HG03439 (cell line): ENCODE measurements around the gene ZNF48.
A peak's percentile ranks its signal among the peaks of the same experiment; 100 is the strongest.

Experiments used
- ATAC-seq: cut with Tn5 transposase; IDR thresholded peaks from one replicate; pipeline ENCODE4 v1.9.1; 2021; ENCODE audit warnings: mild to moderate bottlenecking, moderate library complexity; ENCODE audit not compliant: unreplicated experiment

Gene ZNF48

DNA sequence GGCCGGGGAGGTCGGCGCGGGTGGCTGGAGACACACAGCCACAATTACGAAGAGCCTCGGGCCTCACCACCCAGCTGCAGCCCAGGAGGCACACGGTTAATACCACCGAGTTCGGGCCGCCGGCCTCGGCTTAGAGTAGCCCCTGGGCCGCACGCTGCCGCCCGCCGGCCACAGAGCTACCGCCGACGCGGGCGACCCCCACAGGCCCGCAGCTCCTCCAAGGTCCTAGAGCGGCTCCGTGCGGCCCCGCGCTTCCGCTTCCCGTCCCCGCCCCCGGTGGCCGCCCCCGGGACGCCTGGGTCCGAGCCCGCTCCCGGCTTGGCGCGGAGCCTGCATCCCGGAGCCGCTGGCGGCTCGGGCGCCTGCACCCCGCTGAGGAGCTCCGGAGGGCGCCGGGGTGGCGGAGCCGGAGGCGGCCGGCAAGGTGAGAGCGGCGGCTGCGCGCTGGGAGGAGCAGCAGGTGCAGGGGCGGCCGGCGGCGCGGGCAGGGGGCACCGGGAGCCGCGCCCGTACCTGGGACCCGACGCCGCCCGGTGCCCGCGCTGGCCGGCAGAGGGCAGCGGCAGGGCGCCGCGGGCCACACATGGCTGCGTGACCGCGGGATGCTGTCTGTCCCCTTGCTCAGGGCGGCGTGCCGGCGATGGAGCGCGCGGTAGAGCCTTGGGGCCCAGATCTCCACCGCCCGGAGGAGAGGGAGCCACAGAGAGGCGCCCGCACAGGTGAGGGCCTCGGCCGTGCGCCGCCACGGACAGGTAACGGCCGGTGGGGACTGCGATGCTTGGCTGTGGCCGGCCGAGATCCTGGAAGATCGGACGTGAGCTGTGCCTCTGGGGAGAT, at the start of gene ZNF48:
Gene ZNF48, plus strand, starts transcription at position 266 of the 837 bp plus-strand sequence. Its CDS starts 375 bp downstream, at position 641.
- peak; percentile 61 for ATAC-seq

DNA sequence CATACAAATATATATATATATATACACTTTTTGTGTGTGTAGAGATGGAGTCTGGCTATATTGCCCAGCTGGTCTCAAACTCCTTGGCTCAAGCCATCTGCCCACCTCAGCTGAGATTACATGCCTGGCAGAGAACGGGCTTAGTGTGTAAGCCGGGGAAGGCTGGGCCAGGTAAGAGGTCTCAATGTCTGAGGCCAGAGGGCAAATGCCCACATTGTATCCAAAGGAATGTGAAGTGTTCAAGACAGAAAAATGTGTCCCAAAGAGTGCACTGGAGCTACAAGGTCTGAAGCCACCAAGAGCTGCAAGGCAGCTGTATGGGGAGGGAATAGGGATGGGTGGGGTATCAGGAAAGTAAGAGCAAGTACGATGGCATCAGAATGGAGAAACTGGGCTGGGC, 48.9 kb upstream of the ZNF48 start:
- ATAC-seq: no peak

DNA sequence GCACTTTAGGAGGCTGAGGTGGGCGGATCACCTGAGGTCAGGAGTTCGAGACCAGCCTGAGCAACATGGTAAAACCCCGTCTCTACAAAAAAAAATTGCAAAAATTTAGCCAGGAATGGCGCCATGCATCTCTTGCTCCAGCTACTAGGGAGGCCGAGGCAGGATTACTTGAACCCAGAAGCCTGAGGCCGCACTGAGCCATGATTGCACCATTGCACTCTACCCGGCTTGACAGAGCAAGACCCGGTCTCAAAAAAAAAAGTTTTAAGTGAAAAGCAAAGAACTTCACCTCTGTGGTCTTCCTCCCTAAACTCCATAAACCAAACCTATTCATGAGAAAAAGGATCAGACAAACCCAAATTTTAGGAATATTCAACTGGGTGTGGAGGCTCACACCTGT, 47.1 kb upstream of the ZNF48 start:
- ATAC-seq: no peak

DNA sequence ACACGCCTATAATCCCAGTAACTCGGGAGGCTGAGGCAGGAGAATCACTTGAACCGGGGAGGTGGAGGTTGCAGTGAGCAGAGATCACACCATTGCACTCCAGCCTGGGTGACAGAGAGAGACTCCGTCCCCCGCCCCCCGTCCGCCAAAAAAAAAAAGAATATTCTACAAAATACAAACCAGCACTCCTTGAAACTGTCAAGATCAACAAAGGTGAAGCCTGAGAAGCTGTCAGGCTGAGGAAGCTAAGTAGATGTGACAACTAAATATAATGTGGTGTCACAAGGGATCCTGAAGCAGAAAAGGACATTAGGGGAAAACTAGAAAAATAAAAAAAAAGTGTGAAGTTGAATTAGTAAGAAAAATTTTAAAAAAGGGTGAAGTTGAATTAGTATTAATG, 46.3 kb upstream of the ZNF48 start:
- no peak for ATAC-seq

DNA sequence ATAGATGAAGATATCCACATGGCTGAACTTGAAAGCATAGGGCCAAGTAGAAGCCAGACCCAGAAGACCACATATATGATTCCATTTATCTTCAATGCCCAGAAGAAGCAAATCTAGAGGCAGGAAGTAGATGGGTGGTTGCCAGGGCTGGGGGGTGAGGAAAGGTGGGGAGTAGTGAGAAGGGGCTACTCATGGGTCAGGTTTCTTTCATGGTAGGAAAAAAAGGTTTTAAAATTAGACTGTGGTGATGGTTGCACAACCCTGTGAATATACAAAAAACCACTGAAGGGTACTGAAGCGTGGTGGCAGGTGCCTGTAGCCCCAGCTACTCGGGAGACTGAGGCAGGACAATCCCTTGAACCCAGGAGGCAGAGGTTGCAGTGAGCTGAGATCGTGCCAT, 45.5 kb upstream of the ZNF48 start:
- no peak for ATAC-seq

DNA sequence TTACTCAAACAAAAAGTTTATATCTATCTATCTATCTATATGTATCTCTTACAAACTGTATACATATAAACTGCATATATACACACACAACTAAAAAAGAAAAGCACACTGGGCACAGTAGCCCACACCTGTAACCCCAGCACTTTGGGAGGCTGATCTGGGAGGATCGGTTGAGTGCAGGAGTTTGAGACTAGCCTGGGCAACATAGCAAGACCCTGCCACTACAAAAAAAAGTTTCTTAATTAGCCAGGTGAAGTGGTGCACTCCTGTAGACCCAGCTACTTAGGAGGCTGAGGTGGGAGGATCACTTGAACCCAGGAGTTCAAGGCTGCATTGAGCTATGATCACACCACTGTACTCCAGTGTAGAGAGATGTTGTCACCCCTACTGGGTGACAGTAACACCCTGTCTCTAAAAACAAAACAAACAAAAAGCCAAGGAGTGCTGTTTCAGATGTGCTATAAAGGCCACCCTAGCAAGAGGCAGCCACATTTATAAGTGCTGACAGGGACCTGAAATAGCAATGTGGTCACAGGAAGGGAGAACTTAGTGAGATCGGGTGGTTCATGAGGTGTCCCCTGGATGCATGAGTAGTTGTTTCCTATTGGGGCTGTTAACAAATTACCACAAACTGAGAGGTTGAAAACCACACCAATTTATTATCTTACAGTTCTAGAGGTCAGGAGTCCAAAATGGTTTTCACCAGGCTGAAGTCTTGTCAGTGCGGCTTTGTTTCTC, 44.9 kb upstream of the ZNF48 start:
- no peak for ATAC-seq

DNA sequence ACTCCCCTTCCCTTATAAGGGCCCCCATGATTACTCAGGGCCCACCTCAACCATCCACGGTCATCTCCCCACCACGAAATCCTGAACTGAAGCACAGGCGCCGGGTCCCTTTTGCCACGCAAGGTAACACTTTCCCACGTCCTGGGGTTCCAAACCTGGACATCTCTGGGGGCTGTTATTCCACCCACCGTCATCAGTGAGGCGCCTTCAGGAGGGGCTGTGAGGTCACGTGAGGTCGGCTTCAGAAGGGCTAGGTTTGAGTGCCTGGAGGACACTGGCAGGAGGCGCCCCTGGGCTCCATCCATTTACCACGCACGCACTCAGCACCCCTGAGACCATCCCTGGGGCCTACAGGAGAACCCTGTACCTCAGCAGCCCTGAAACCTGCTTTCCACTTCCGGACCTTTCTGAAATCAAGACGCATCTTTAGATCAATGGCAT, 44.2 kb upstream of the ZNF48 start:
- no peak for ATAC-seq

DNA sequence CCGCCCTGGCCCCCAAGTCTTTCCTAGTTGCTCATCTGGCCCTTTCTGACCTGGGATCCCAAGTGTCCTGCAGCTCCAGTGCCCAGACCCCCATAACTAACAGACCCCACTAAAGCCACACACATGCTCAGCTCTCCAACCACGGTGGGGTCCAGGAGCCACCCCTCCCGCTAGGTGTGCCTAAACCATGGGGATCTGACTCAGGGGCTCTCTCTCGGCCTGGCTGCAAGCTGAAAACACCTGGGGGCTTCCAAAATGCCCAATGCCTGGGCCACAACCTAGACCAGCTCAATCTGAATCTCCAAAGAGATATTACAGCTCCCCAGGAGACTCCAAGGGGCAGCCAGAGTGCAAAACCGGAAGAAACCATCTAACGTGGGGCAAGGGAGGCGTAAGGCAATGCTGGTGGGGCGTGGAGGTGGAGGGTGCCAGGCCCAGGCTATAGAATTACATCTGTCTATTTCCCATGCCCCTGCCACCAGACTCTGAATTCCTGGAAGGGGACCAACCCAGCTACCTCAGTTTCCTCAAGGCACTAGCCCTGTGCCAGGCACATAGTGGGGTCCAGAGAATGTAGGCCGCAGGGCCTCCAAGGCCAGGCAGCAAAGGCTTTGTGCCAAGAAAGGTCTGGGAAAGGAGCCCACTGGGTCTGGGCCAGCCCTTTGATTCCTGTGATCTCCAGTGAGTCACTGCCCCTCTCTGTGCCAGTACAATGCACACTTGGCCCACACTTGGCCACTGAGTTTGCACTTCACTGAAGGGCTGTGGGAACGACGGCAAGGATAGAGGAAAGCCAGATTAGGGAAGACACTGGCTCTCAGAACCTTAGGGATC, 43.4 kb upstream of the ZNF48 start:
- ATAC-seq: no peak

DNA sequence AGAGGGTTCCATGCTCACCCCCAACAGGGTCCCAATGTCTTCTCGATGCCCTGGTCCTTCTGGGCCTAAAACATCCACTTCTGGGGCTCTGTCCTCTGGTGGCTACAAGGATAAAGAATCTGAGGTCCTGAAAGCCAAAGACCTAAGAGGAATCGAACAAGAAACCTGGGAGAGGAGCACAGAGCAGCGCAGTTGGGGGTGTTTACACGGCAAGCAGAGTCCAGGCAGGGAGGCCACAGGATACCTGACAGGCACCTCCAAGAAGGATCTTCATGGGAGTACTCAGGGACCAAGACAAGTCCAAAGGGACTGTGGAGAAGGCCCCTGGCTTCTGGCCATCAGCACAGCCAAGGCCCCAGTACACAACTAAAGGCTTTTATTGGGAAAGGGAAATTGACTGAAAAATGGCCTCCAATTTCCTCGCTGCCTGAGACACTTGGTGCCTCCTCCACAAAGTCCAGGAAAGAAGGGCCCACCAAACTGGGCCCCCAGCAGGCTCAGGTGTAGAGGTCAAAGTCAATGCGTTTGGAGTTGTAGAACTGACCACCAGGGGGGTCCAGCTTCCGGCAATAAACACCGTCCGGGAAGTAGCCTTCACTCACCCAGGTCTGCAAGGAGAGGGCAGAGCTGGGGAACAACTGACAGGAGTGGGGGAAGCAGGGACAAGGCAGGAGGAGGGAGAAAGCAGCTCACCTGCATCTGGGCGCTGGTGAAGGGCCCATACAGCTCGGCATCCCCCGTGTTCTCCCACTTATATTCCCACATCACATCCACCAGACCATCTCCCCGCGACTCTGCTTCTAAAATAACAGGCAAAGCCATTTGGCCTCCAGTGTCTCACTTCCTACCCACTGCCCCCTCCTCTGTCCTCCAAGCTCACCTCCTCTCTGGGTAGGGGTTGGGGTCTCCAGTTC, 42.5 kb upstream of the ZNF48 start:
- no peak for ATAC-seq

DNA sequence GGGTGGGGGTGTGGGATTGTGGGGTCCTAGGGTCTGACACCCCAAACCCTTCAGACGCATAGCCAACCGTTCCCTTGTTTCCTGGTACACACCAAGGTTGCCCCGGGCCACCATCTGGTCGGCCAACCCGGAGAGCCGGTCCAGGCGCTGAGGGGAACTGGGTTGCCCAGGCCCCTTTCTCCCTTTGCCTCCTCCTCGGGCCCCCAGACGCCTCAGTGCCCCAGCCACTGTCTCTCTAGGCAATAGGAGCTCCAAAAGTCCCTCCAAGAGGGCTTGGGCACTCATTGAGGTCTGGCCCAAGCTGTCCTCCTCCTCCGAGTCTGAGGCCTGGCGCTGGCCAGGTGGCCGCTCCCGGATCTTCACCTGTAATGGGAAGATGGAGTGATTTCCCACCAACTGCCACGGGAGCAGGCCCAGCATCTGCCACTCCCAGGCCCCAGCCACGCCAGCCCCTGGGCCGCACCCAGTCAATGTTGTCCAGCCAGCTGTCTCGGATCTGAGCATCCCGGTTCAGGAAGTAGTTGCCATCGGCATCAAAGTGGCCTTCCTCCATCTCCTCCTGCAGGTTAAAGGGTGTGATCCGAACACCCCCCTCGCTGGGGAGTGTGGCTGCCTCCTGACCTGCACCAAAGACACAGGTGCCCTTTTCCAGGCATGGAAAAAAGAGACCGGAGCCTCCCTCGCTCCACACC, 41.6 kb upstream of the ZNF48 start:
- ATAC-seq: no peak

DNA sequence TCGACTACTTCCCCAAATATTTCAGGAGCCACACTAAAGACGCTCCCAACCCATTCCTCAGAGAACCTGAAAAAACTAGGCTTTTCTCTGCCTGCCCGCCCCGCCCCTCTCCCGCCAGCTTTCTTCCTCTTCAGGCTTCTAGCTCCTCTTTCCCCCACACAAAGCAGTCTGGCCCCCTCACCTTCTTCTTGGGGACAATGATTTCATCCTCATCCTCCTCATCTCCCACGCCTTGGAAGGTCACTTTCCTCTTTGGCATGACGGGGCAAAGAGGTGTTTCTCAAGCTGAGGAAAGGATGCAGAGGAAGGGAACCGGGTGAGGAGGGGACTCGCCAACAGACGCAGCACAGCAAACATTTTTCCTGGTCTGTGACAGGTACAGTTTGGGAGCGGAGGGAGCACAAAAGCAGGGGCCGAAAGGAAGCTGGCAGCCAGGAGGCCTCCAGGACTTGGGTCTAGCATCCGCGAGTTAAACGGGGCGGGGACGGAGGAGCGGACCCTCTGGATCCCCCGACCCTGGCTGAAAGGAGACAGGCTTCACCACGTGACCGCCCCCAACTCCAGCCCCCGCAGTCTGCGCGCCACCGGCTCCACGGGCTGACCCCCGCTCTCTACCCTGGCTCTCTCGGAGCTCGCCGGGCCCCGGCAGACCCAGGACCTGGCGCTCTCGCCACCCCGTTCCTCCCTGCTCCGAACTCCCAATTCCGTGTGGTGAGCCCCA, 40.6 kb upstream of the ZNF48 start:
- ATAC-seq: peak; percentile 21

DNA sequence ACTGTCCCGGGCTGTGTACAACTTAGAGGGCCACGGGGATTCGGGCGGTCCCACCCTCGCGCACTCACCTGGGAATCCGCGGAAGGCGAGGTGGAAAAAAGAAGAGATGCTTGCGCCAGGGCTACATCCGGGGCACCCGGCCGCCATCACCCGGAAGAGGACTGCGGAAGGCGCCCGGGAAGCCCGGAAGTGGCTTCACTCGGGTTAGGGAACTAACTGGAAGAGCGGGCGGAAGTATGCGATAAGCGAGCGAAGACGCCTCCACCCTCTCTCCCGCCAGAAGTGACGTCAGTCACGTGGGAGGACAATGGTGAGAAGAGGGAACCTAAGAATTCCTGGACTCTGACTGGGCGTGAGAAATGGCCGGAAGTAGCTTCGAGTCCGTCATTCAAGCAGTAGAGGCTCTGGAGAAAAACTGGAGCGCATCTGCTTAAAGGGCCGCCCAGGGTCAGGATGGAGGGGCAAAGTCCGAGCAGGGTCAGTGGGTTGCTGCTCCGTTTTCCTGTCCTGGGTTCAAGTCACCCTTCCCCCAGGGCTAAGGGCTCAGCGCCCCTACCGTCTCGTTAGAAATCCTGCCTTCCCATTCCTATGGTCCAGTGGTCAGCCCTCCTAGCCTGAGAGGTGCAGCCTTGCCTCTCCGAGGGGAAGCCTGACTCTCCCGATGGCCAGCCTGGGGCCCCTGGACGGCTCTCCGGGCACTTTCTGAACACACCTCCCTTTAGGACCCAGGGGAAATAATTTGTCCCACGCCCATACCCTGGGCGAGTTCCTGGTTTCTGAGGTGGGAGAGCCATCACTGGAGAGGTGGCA, 39.9 kb upstream of the ZNF48 start, which contains the start of gene CD2BP2:
Gene CD2BP2, minus strand, starts transcription at position 165 of the 810 bp plus-strand sequence. CDS start 627 bp downstream, outside the sequence.
- ATAC-seq: peak; percentile 53

DNA sequence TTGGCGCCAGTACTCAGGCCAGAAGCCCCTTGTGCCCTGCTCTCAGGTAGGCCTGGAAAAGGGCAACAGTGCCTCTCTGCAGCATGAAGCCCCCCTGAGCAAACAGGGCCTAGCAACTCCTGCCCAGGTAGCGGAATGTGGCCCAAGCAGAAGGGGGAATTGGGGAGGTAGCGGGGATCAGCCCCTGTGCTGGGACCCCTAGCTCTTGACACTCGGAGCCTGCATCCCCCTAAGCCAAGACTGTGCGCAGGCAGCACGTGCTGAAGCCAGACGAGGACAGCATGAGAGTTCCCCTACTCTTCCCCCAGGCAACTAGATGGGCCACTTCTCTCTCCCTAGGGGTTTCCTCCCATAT, 39.3 kb upstream of the ZNF48 start:
- no peak for ATAC-seq

DNA sequence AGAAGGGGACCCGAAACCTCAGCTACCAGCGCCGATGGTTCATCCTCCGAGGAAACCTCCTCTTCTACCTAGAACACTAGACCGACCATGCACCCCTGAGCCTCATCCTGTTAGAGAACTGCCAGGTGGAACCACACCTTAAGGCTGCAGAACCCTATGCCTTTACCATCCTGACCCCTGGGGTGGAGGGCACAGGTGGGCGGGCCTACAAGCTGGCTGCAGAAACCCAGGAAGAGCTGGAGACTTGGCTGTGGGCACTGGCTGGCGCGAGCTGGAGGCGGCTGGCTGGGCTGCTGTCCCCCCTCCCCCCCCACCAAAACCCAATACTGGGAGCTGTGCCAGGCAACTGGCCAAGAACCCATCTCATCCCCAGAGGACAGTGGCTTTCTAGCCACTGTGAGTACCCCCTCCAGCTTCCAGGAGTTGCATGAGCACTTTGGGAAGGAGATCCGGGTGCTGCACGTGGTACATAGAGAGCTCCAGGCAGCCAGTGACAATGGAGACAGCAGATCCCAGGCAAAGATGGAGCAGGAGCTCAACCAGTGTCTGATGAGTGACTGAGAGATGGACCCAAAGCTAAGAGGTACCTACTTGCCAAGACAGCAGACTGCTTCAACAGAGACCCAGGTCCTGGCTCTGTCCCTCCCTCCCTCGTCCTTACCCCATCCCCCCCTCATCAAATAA, 38.7 kb upstream of the ZNF48 start:
- ATAC-seq: no peak

DNA sequence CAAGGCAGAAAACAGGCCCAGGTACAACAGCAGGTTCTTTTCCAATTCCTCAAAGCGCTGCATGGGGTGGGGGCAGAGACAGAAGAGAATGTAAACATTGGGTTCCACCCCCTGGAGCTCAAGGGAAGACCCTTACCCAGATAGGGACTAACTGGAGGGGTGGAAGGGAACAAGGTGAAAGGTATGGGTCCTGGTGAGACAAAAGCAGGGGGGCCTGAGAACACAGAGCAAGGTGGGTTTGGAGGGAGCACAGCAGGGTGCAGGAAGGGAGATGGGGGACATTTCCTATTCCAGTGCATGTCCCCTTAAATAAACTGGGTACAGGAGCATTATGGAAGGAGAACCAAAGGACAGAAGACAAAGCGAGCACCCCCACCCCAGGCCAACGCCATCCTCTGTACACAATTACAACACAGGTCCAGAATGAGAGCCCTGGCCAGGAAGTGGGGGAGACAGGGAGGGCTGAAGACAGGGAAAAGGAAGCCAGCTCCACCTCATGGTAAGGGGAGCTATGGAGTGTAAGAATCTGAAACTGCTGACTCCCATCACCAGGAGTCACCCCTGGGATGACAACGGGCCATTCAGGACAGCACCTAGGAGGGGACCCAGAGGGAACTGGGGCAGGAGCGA, 38.0 kb upstream of the ZNF48 start:
- ATAC-seq: no peak

DNA sequence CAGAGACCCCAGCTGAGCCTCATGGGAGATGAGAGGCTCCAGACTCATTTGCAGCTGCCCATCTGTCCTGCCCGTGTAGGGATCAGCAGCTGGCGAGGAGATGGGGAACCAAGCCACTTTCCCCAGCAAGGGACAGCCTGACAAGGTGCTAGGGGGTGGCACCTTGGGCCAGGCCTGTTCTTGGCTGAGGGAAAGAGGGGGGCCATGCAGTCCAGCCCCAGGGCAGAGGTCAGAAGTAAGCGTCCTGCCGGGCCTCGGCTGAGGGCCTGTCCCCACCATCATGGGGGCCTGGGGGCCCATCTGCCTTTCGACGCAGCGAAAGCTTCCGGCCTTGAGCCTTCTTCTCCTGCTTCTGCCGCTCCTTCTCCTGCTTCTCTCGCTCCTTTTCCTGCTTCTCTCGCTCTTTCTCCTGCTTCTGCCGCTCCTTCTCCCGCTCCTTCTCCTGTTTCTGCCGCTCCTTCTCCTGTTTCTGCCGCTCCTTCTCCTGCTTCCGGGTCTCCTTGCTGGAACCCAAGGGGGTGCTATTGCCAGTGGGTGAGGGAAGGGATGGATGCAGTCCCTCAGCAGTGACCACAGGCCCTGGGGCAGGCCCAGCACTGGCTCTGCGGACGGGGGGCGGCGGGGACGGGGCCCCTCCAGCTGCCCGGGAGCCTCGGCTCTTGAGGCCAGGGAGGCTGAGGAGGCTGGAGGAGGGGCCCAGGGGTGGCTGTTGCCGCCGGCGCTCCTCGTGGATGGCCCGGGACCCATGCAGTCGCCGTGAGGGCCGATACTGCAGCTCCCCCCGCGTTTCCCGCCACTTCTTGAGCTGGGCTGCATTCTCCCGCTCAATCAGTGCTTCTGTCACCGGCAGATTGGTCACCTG, 37.3 kb upstream of the ZNF48 start:
- ATAC-seq: no peak
